HCT116 (cell line): ENCODE results near the gene CCDC126. TPM values are rescaled to one million over a fixed set of nuclear protein-coding genes. Genes with fewer than 3 reads are reported as not detected.

ENCODE experiments used
- ATAC-seq: fragments of 200-7000 bp; cut with Tn5 transposase; 2 replicates; pipeline ENCODE4 v1.9.1; 2020; ENCODE audit warnings: mild to moderate bottlenecking, moderate library complexity
- BruUV-seq: library from RNA; stranded (reverse); fragments of 400-500 nt; replicated peaks from 2 replicates; lab custom pipeline; 2021; lab: Mats Ljungman, UMichigan
- CTCF ChIA-PET: fragments of 300-600 bp; sonication (Branson Sonifier 250); formaldehyde crosslinking; loops from one replicate; lab custom pipeline; 2021; ENCODE audit warnings: antibody characterized with exemption; lab: Charles Lee
- POLR2A ChIA-PET: fragments of 300-600, 350-600 bp; sonication (Branson Sonifier 250); formaldehyde crosslinking; loops from one replicate; lab custom pipeline; 2021; ENCODE audit warnings: antibody characterized with exemption; lab: Charles Lee
- RAD21 ChIA-PET, 2 experiments: fragments of 300-600 bp; sonication (Branson Sonifier 250); formaldehyde crosslinking; loops; one replicate each; lab custom pipeline; 2023; ENCODE audit warnings: low total read pairs in 2 of 2; ENCODE audit not compliant: uncharacterized antibody in 2 of 2, unreplicated experiment in 2 of 2, low non-redundant PET in 1 of 2; lab: Charles Lee
- DNase-seq: peaks from one replicate; pipeline ENCODE4 v3.0.0-alpha.2; 2010; ENCODE audit warnings: low read depth, low spot score
- H2AFZ ChIP-seq: fragments of 200-600 bp; shearing (Covaris generic), sonication (generic); 2 replicates; pipeline ENCODE4 v1.6.1; 2017; ENCODE audit warnings: low read depth, mixed run types, mixed read lengths, antibody characterized with exemption, low read length; ENCODE audit not compliant: poor library complexity, severe bottlenecking
- H3K27ac ChIP-seq: 2 replicates; pipeline ENCODE4 v1.5.1; 2012; ENCODE audit warnings: low read depth, low read length
- H3K27me3 ChIP-seq: fragments of 200-600 bp; sonication (generic); 2 replicates; pipeline ENCODE4 v1.6.1; 2016; ENCODE audit warnings: mixed run types, low read length, mixed read lengths; ENCODE audit not compliant: insufficient read depth
- H3K36me3 ChIP-seq, 2 experiments: fragments of 200-500 bp in 1 of 2; fragments of 200-600 bp in 1 of 2; sonication (Bioruptor generic) in 1 of 2; sonication (generic) in 1 of 2; 2 replicates each; pipeline versions ENCODE4 v1.5.1 to v1.6.1; 2014 to 2016; ENCODE audit warnings: low read length in 2 of 2, inconsistent platforms in 1 of 2, mixed read lengths in 1 of 2, mixed run types in 1 of 2; ENCODE audit not compliant: insufficient read depth in 2 of 2, control insufficient read depth in 1 of 2
- H3K4me1 ChIP-seq, 2 experiments: fragments of 200-600 bp in 1 of 2; sonication (generic) in 1 of 2; 2 replicates each; pipeline versions ENCODE4 v1.5.1 to v1.6.1; 2012 to 2017; ENCODE audit warnings: low read length in 2 of 2, inconsistent platforms in 1 of 2, mild to moderate bottlenecking in 1 of 2, mixed read lengths in 1 of 2, mixed run types in 1 of 2, moderate library complexity in 1 of 2; ENCODE audit not compliant: insufficient read depth in 2 of 2, control insufficient read depth in 1 of 2
- H3K4me2 ChIP-seq: fragments of 200-600 bp; sonication (generic); 2 replicates; pipeline ENCODE4 v1.6.1; 2017; ENCODE audit warnings: mixed run types, low read length, mixed read lengths
- H3K4me3 ChIP-seq, 2 experiments: fragments of 200-600 bp in 1 of 2; sonication (generic) in 1 of 2; replicated peaks in 1 of 2; 2 replicates each; pipeline ENCODE4 v1.5.1; 2011 to 2016; ENCODE audit warnings: low read length in 2 of 2, control low read depth in 1 of 2, low read depth in 1 of 2, mild to moderate bottlenecking in 1 of 2, mixed read lengths in 1 of 2, mixed run types in 1 of 2
- H3K79me2 ChIP-seq: fragments of 200-600 bp; sonication (generic); 2 replicates; pipeline ENCODE4 v1.6.1; 2017; ENCODE audit warnings: mild to moderate bottlenecking, mixed run types, low read length, moderate library complexity, mixed read lengths; ENCODE audit not compliant: insufficient read depth
- H3K9ac ChIP-seq: fragments of 200-600 bp; sonication (generic); 2 replicates; pipeline ENCODE4 v1.6.1; 2016; ENCODE audit warnings: low read length, mixed read lengths
- H3K9me2 ChIP-seq: fragments of 200-600 bp; sonication (generic), shearing (Covaris generic); 2 replicates; pipeline ENCODE4 v1.6.1; 2017; ENCODE audit warnings: mixed run types, mild to moderate bottlenecking, moderate library complexity; ENCODE audit not compliant: insufficient read depth
- H3K9me3 ChIP-seq, 2 experiments: fragments of 200-500 bp in 1 of 2; fragments of 200-600 bp in 1 of 2; sonication (Bioruptor generic) in 1 of 2; sonication (generic) in 1 of 2; 2 replicates each; pipeline ENCODE4 v1.6.1; 2014 to 2017; ENCODE audit warnings: low read length in 2 of 2, mixed read lengths in 2 of 2, inconsistent platforms in 1 of 2, low read depth in 1 of 2, mild to moderate bottlenecking in 1 of 2, mixed run types in 1 of 2, moderate library complexity in 1 of 2; ENCODE audit not compliant: control insufficient read depth in 1 of 2, insufficient read depth in 1 of 2
- H4K20me1 ChIP-seq: fragments of 200-600 bp; sonication (generic), shearing (Covaris generic); 2 replicates; pipeline ENCODE4 v1.6.1; 2017; ENCODE audit warnings: mixed run types, mild to moderate bottlenecking, moderate library complexity; ENCODE audit not compliant: insufficient read depth
- CEBPB ChIP-seq: IDR thresholded peaks from 2 replicates; pipeline ENCODE4 v1.6.1; 2012; ENCODE audit warnings: low read depth
- EGR1 ChIP-seq: IDR thresholded peaks from 2 replicates; pipeline ENCODE4 v1.6.1; 2012; ENCODE audit warnings: low read depth
- EZH2phosphoT487 ChIP-seq: fragments of 200-600 bp; IDR thresholded peaks from 2 replicates; pipeline ENCODE4 v1.6.1; 2018; ENCODE audit warnings: antibody characterized with exemption, borderline replicate concordance
- JUND ChIP-seq: IDR thresholded peaks from 2 replicates; pipeline ENCODE4 v1.6.1; 2012
- MAX ChIP-seq: IDR thresholded peaks from 2 replicates; pipeline ENCODE4 v1.6.1; 2012
- POLR2A ChIP-seq: IDR thresholded peaks from 2 replicates; pipeline ENCODE4 v1.7.0; 2011; ENCODE audit warnings: borderline replicate concordance; ENCODE audit not compliant: insufficient read depth, insufficient read length; ENCODE audit errors: extremely low read depth
- RAD21 ChIP-seq: IDR thresholded peaks from 2 replicates; pipeline ENCODE4 v1.6.1; 2012; ENCODE audit warnings: low read depth, mild to moderate bottlenecking
- SIN3A ChIP-seq: IDR thresholded peaks from 2 replicates; pipeline ENCODE4 v1.6.1; 2012; ENCODE audit warnings: low read depth
- SP1 ChIP-seq: IDR thresholded peaks from 2 replicates; pipeline ENCODE4 v1.6.1; 2012; ENCODE audit warnings: low read depth
- SRF ChIP-seq: IDR thresholded peaks from 2 replicates; pipeline ENCODE4 v1.6.1; 2012; ENCODE audit warnings: low read depth
- TCF7L2 ChIP-seq: IDR thresholded peaks from 2 replicates; pipeline ENCODE4 v1.7.0; 2011; ENCODE audit warnings: borderline replicate concordance, inconsistent platforms; ENCODE audit not compliant: insufficient read depth, insufficient read length; ENCODE audit errors: extremely low read depth
- YY1 ChIP-seq: IDR thresholded peaks from 2 replicates; pipeline ENCODE4 v1.6.1; 2011; ENCODE audit warnings: low read length, low read depth, moderate library complexity, mild to moderate bottlenecking; ENCODE audit not compliant: insufficient replicate concordance; ENCODE audit errors: extremely low read depth
- ZBTB33 ChIP-seq: IDR thresholded peaks from 2 replicates; pipeline ENCODE4 v1.6.1; 2011; ENCODE audit warnings: mild to moderate bottlenecking, low read length, moderate library complexity; ENCODE audit not compliant: insufficient replicate concordance; ENCODE audit errors: extremely low read depth
- ZFX ChIP-seq: fragments of 450-650 bp; IDR thresholded peaks from 2 replicates; pipeline ENCODE4 v1.6.1; 2017
- intact Hi-C: fragments of 100-400 bp; cut with micrococcal nuclease; formaldehyde crosslinking; loops from 2 replicates; pipeline ENCODE4 v1.10.0; 2022
- total RNA-seq: library from RNA; stranded (reverse); gene quantifications from one replicate; pipeline ENCODE4 v1.2.1, GENCODE V29; 2021; ENCODE audit not compliant: unreplicated experiment

The CCDC126 gene
- total RNA-seq, 1 experiment from 2014 or later = 5.0 TPM

DNA sequence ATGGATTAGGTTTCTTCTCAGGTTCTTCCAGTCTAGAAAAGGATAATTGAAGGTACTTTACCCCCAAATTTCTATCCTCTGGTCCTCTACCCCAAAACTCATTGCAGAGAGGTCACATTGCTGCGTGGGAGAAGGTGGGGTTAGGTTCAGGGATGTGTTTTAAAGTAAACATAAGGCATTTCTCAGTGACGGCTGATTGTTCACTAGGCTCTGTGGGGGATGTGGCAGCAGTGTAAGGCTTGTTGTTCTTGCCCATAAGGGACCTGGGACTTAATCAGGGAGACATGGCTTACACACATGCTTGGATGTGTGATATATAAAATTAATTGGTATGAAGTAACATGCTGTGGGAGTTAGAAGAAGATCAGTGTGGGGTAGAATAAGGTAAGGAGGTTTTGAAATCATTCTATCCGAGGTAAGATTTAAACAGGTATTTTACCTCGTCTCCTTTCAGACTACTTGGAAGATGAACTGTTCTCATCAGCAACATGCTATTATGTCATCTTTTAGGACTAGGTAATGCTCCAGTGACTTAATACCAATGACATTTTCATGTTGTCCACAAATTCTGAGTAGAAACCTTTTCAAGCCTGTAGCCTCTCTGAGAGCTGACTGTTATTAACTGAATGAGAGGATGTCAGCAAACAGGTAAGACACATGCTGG is 6.6 kb downstream of the CCDC126 start:
- H3K9ac ChIP-seq = no peak overlapping the region
- H3K9me3 ChIP-seq = no peaks in the 10 kb centered on the region
- intact Hi-C loops = no loop called here
- H3K4me1 ChIP-seq = peaks cover 2 to 4% of the 10 kb centered on the region in 2 experiments; a peak in 3 of 4 replicates
- H3K79me2 ChIP-seq = no peaks in the 10 kb centered on the region; the same call in 1 of the 2 replicates
- H3K4me3 ChIP-seq = no peak overlapping the region
- no peak for TF ChIP-seq CEBPB
- TF ChIP-seq POLR2A = no peak
- TF ChIP-seq EGR1 = no peak
- no peak for TF ChIP-seq YY1
- TF ChIP-seq RAD21 = no peak
- TF ChIP-seq SP1 = no peak
- TF ChIP-seq TCF7L2 = no peak
- no peak for TF ChIP-seq JUND
- no peak for TF ChIP-seq ZBTB33
- TF ChIP-seq ZFX = no peak
- TF ChIP-seq EZH2phosphoT487 = no peak
- no peak for TF ChIP-seq MAX
- no peak for TF ChIP-seq SIN3A
- TF ChIP-seq SRF = no peak
- ChIA-PET POLR2A (no interaction called here), RAD21 (no interaction called here), CTCF (no interaction called here)
- no peak for ATAC-seq
- H3K27me3 ChIP-seq = no peaks in the 10 kb centered on the region
- BruUV-seq = no TSS peak
- no peaks in the 10 kb centered on the region for H3K36me3 ChIP-seq
- H4K20me1 ChIP-seq = no peaks in the 10 kb centered on the region
- no peak overlapping the region for H3K4me2 ChIP-seq
- no peak for DNase-seq
- no peak overlapping the region for H2AFZ ChIP-seq
- no peaks in the 10 kb centered on the region for H3K9me2 ChIP-seq
- no peak overlapping the region for H3K27ac ChIP-seq
